ENCODE results near the gene ARHGEF18. TPM values are rescaled to one million over a fixed set of nuclear protein-coding genes. Genes with fewer than 3 reads are reported as not detected.

The ARHGEF18 gene
- total RNA-seq (2022; extraction: Qiagen RNA extraction): 60.4 to 71.5 TPM (median 67.9 TPM) in 5 replicates

GRCh38 chr19:7348587-7349230 lies at the start of gene ARHGEF18:
Gene ARHGEF18, plus strand, starts transcription at chr19:7348937. Its CDS starts 13,954 bp downstream, at chr19:7362891.

Other genes starting within 250 kb of the ARHGEF18 start
- 2.3 to 4.1 TPM (median 3.5 TPM) in 5 replicates for gene INSR, start 54.5 kb upstream of the ARHGEF18 start, total RNA-seq (2022; extraction: Qiagen RNA extraction)
- gene PEX11G, start 140.1 kb downstream of the ARHGEF18 start, total RNA-seq (2022; extraction: Qiagen RNA extraction): 2.0 to 2.4 TPM (median 2.1 TPM) in 5 replicates
- gene ZNF358, start 167.2 kb downstream of the ARHGEF18 start, total RNA-seq (2022; extraction: Qiagen RNA extraction): 16.8 to 19.5 TPM (median 18.6 TPM) in 5 replicates
- 7.4 to 13.1 TPM (median 11.5 TPM) in 5 replicates for gene MCOLN1, start 173.7 kb downstream of the ARHGEF18 start, total RNA-seq (2022; extraction: Qiagen RNA extraction)
- gene PNPLA6, start 186.8 kb downstream of the ARHGEF18 start, total RNA-seq (2022; extraction: Qiagen RNA extraction): 28.0 to 34.4 TPM (median 33.8 TPM) in 5 replicates
- 4.8 to 6.6 TPM (median 6.4 TPM) in 5 replicates for gene CAMSAP3, start 246.9 kb downstream of the ARHGEF18 start, total RNA-seq (2022; extraction: Qiagen RNA extraction)